SW 1271 (cell line): ENCODE measurements around the gene FIBCD1.

Experiments used
- DNase-seq, 2 experiments: peaks; one replicate each; lab custom pipeline; 2025; lab: John Stamatoyannopoulos, UW

Gene FIBCD1

DNA sequence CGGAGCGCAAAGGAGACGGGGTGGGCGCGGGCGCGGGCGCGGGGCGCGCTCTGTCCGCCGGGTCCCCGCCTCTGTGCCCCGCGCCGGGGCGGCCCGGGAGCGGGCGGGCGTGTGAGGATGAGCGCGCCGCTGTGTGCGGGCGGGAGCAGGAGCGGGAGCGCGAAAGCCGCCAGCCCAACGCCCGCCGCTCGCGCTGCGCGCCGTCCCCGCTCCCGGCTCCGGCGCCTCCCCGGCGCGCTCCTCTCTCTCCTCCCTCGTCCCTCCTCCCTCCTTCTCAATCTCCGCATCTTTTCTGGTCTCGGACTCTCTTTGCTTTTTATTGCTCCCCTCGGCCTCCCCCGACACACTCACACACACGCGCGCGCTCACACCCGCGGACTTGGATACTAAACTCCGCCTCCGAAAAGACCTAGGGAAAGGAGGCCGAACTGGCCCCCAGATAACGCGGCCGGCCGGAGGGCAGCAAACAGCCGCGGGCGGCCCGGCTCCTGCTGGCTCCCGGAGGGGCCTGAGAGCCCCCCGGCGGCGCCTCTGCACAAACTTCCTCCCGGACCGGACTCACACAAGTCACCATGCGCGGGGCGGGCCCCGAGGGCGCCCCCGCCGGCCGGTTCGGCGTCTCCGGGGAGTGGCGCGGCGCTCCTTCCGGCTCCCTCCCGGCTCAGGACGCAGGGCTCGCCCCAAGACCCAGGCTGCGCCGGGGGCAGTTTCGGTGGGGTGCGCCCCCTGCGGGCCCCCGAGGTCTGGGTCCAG is at the start of gene FIBCD1:
Gene FIBCD1 (minus strand): TSS at position 596 of the 753 bp plus-strand sequence. CDS start 640 bp downstream, outside the sequence.
- DNase-seq: peak; percentile 37 to 68

- DNase-seq: no peak
These were observed 49.3 kb upstream of the FIBCD1 start for GRCh38 chr9:130988400-130988747.

DNA sequence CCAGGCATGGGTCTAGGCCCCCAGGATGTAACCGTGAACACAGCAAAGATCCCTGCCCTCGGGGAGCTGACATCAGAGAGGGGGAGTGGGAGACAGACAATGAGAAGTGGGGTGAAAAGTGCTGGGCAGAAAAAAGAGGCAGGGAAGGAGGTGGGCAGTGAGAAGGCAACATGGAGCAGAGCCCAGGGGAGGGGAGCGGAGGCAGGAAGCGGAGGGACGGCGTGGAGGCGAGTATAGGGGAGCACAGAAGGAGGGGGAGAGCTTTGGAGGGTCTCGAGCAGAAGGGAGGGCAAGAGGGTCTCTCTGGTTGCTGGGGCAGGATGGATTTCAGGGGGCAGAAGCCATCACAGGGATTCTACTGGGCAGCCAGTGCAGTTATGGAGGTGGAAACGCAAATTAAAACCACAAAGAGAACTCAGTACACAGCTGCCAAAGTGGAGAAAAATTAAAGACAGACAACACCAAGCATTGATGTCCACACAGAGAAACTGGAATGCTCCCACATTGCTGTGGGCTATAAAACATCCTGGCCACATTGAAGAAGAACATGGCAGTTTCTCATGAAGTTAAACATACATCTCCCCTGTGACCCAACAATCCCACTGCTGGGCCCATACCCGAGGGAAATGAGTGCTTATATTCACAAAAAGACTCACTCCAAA is 48.8 kb upstream of the FIBCD1 start:
- no peak for DNase-seq

DNA sequence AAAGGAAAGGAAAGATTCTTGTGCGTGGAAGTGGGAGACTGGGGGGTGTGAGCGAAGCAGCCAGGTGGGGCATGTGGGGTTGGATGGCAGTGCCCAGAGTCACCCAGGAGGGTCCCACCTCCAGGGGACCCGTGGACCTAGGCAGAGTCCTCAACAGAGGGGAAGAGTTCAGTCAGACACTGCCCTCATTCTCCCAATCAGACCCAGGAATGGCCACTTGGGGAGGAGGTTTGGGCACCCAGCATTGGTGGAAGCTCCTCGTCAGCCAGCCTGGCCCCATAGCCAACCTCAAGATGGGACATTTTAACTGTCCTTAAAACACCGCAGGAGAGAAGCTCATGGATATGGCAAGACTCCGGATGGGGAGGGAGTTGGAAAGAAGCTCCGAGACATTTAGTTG is 48.0 kb upstream of the FIBCD1 start:
- DNase-seq: no peak

DNA sequence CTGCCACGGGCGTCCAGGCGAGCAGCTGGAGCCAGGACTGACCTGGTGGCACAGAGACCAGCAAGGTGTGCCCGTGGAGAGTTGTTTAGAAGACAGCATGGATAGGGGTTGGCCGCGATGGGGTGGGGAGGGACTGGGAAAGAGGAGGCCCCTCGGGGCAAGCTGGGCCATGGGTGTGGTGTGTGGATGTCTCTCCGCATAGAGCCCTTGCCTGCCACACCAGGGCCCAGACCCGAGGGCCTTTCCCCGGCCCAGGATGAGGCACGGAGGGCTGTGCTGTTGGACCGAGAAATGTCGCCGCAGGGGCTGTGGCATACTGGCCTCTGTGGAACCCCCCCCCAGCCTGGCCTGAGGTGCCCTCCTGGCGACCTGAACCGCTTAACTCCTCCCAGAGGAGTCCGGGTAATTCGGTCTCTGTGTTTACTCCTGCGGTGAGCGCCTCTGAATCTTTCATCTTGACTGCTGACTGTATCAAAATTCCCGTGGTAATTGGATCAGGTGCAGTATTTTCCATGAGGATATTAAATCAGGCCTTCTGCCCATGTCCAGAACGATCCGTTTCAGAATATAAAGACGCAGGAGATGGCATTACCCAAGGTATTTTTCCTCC is 47.4 kb upstream of the FIBCD1 start:
- DNase-seq: no peak

GRCh38 chr9:130985606-130986162 is 46.6 kb upstream of the FIBCD1 start:
- DNase-seq: no peak

DNA sequence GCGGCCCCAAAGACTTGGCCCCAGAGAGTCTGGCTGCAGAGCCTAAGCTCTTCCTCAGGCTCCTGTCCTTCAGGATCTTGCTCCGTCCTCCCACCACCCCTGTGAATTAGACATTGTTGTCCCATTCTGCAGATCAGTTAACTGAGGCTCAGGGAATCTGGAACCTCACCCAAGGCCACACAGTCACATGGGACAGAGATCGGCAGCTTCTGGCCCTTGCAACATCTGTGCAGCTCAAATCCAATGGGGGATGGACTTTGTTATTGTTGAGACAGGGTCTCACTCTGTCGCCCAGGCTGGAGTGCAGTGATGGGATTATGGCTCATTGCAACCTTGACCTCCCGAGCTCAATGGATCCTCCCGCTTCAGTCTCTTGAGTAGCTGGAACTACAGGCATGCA is 46.0 kb upstream of the FIBCD1 start:
- no peak for DNase-seq

GRCh38 chr9:130984521-130984920 is 45.5 kb upstream of the FIBCD1 start:
- DNase-seq: no peak

DNA sequence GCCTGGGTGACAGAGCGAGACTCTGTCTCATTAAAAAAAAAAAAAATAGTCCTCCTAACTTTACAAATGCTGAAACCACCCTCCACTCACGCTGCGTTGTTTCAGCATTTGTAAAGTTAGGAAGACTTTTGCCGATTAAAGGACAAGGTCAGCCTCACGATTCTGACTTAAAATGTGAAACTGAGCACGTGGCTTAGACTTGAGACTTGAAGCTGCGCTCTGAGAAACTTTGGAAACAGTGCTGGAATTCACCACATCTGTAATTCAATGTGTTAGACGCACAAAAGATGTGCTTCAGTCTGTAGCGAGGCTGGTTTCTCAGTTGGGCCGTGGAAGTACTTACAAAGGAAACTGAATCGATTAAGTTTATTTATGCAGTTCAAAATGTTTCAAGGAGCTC is 44.9 kb upstream of the FIBCD1 start:
- DNase-seq: no peak

- DNase-seq: no peak
These were observed 44.3 kb upstream of the FIBCD1 start for GRCh38 chr9:130983359-130983670.

DNA sequence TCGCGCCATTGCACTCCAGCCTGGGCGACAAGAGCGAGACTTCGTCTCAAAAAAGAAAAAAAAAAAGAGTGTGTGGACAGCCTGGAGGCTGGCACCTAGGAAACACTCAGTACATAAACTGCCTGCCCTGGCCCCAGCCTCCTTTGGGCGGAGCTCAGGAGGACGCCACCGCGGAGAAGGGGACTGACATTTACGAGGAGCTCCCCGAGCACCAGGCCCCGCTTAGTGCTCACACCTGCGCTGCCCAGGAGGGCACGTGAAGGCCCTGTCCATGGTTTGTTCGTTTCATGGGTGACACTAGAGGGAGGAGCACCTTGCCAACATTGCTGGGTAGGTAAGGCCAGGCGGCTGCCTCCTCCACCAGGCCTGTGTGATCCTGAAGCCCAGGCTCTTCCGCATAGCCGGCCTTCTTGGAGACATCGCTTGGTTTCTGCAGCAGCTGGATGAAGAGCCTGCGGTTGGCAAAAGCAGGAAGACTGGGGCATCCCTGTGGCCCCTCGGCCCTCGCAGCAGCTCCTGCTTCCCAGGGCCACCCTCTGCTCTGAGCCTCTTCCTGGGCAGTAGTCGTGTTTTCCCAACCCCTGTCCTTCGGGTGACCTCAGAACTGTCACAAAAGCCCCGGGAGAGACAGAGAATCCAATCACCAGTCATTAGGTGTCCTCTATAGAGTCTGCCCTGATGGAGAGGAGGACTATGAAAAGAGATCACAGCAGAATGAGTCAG is 43.8 kb upstream of the FIBCD1 start:
- no peak for DNase-seq

DNA sequence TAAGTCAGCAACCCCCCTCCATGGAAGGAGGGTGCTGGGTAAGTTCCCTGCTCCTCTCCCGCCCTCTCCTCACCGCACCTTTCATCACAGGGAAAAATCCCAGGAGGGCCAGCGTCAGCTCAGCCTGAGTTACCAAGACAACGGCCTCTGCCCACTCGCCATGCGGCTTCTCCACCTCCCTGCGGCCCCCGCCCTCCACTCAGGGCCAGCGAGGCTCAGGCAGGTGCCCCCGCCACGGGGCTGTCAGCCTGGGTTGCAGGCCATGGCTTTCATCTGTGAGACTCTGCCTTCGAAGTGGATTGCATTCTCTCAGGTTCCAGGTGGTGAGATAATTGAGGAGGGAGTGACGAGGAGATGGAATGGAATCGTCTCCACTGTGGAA is 42.7 kb upstream of the FIBCD1 start:
- no peak for DNase-seq

GRCh38 chr9:130981002-130981755 is 42.1 kb upstream of the FIBCD1 start:
- DNase-seq: no peak

DNA sequence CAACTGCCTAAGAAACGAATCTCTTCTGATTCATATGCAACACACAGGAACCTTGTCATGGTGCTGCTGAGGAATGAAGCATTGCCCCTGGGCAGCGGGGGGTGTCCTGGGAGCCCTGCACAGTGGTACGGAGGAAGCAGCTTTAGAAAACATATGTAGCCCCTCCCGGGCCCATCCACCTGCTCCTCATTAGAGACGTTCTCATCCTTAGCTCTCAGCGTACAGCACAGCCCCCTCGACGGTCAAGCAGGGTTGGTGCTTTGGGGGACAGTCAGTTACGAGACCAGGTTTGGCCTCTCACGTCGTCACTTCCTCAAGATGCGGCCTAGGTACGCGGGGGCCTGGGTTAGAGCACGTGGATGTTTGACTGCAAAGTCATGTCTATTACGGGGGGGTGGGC is 41.5 kb upstream of the FIBCD1 start:
- no peak for DNase-seq

- DNase-seq: no peak
These were observed 40.7 kb upstream of the FIBCD1 start for GRCh38 chr9:130979591-130980385.

- DNase-seq: no peak
These were observed 38.8 kb upstream of the FIBCD1 start for GRCh38 chr9:130977811-130978221.

DNA sequence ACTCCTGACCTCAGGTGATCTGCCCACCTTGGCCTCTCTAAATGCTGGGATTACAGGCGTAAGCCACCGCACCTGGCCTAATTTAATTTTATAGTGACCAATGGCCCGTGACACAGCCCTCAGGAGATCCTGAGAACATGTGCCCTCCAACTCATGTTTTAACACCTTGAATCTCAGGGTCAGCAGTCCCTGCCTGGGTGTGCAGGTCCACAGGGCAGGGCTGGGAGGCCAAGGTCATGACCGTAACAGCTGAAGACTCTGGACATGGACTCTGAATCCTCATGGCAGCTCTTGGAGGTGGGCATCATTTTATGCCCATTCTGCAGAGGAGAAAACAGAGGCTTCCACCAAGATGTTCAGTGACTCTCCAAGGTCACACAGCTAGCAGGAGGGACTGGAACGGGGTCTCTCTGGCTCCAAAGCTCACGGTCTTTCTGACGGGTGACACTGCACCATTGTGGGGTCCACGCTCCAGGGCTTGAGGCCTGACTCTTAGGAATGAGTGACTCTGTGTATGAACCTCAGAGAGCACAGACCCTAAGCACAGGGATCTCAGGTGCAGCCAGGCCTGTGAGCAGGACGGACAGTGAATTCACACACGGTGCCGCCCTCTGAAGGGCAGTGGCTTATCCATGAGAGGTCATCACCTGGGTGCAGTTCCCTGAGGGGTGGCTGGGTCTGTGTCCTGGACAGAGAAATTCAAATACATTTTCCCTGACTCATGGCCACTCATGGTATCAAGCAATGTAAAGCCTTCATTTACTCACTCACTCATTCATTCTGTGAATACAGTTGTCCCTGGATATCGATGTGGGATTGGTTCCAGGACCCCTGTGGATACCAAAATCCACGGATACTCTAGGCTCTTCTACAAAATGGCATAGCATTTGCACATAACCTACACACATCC is 37.1 kb upstream of the FIBCD1 start:
- DNase-seq: no peak

GRCh38 chr9:130975156-130975555 is 36.1 kb upstream of the FIBCD1 start:
- DNase-seq: no peak

GRCh38 chr9:130974697-130975096 is 35.6 kb upstream of the FIBCD1 start:
- DNase-seq: no peak
